Right forelimb (tissue), 1 donor: ENCODE measurements around the gene KCNN3.

ENCODE experiments used
- DNase-seq: peaks from one replicate; pipeline ENCODE4 v3.0.0-alpha.2; 2018

Gene KCNN3

DNA sequence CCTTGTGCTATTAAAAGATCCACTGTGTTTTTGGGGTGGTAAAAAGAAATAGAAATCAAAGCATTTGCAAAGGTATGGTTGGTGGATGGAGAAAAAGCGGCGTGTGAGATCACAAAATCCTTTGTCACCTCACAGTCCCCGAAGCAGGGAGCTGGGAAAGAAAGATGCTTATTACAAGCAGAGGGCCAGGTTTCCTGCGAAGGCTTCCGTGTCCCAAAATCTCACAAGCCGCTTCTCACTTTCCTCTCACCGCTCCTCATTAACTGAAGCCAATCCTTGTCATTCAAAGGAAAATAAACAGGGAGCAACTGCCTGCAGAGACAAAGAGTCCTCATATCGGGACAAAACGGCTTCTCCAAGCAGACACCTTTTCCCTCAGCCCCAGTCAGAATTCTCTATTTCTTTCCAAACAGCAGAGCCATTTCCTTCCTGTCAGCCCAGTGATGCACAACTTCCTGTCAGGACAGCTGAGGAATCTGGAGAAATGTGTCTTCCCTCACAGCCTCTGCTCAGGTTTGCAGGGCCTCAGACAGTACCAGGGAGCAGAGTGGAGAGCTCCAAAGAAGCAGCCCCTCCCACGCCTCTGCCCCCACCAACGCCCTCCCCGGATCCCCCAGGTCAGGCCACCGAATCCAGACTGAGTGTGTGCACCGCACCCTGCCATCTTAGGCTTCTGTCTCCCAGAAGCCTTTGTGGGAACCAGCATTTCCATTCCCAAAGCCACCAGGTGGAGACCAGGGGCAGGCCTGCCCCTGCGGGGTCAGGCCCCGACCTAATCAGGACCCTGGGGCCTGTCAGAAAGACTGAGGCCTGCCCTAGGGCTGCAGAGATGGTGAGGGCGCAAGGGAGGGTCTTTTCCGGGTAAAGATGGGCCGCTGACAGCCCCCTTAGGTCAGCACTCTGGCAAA, 29.6 kb downstream of the KCNN3 start:
- DNase-seq = no peak

DNA sequence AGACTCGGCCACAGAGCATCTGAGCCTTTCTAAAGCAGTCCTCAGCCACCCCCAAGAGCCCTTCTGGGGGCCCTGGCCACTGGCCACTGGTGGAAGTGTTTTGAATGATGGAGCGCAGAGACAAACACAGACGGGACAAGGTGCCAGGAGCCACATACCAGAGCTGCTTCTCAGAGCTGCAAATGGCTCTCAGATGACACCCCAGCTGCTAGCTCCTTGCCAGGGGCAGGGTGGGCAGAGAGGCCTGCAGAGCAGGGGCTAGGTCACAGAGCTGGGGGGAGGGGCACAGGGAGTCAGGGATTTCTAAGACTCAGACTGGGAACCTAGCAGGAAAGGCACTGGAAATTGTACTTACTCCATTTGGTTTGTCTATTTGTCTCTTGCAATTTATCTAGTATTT, 30.4 kb downstream of the KCNN3 start:
- DNase-seq = no peak

DNA sequence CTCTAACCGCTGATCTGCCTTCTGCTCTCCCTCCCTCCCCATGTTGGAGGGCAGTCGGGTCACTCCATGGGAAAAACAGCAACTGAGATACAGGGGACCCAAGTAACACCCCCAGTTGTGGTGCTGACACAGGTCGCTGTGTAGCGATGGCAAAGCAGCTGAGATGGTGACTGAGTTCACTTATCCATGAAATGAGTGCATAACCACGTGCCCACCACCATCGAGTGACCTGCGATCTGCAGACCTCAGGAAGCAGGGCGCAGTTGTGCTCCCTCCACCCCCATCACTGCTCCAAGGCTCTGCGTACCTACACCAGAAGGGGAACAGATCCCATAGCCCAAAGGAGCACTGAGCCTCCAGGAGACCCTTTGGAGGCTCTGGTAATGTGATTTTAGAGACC, 31.1 kb downstream of the KCNN3 start:
- DNase-seq = no peak

DNA sequence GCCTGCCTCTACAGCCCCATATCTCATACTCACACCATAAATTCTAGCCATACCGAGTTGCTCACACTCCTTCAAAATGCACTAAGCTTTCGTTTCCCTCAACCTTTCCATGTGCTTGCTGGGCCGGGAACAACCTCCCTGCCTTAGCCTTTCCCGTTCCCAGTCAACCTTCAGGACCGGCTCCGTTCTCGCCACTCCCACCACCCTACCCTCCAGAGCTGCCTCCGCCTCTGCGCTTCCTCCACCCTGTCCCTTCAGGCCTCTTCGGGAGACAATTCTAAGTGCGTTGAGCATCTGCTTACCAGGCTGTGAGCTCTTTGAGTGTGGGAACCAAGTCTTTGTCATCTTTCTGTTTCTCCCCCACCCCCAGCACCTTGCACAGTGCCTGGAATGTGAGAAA, 31.6 kb downstream of the KCNN3 start:
- DNase-seq = no peak

GRCh38 chr1:154837672-154838171, 32.4 kb downstream of the KCNN3 start:
- DNase-seq = peak; percentile 67

GRCh38 chr1:154837034-154837671, 32.9 kb downstream of the KCNN3 start:
- no peak for DNase-seq

GRCh38 chr1:154835531-154836324, 34.4 kb downstream of the KCNN3 start:
- no peak for DNase-seq

- DNase-seq = no peak
Measured at GRCh38 chr1:154833841-154834240, 36.2 kb downstream of the KCNN3 start.

DNA sequence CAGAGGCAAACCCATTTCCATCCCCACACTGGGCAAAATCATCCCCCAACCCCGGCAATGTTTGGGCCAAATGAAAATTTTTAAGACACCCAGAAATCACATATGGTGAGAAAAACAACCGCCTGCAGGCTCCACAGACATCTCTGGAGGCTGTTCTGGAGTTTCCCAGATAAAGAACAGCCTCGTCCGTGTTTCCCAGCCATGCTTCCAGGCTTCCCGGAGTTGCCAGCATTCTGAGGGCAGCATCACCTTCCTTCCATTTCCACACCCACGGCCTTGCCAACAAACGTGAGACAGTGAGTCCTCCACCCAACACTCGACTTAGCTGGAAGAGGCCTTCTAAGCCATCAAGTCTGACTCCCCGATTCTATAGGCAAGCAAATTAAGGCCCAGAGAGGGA, 36.9 kb downstream of the KCNN3 start:
- no peak for DNase-seq

DNA sequence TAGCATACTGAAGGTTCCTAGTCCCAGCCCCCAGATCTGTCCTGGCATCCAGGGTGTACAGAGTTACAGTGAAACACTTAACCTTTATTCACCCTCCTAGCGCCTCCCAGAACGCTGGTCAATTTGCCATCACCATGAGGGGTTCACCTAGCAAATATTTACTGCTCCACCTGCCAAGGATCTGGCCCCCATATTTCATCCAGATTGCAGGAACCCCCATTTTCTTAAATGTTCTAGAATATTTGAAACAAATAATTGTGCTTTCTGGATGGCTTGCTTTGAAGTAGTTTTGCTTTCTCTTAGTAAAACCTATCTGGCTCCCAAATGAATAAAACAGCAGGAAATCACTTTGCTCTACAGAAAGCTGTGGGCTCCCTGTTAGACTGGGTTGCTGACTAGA, 37.7 kb downstream of the KCNN3 start:
- no peak for DNase-seq

GRCh38 chr1:154831462-154831861, 38.6 kb downstream of the KCNN3 start:
- no peak for DNase-seq

DNA sequence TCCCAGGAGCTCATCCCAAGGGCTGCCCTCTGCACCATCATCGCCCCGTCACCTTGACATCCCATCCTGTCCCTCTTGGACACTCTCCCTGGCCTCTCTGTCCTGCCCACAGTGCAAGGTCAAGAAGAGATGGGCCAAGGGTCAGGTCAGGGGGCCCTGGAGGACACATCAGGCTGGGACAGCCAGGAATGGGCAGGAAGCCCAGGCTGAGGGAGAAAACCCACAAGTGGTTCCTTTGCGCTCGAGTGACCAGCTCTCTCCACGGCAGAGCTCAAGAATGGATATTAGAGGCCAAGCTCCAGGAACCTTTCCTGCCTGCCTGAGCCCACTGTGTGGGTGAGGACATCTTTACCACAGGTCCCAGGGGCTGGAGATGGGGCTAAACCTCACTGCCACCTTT, 41.0 kb downstream of the KCNN3 start:
- no peak for DNase-seq

GRCh38 chr1:154824179-154825000, 45.7 kb downstream of the KCNN3 start:
- DNase-seq = no peak

- DNase-seq = no peak
Measured at GRCh38 chr1:154822717-154823116, 47.4 kb downstream of the KCNN3 start.

DNA sequence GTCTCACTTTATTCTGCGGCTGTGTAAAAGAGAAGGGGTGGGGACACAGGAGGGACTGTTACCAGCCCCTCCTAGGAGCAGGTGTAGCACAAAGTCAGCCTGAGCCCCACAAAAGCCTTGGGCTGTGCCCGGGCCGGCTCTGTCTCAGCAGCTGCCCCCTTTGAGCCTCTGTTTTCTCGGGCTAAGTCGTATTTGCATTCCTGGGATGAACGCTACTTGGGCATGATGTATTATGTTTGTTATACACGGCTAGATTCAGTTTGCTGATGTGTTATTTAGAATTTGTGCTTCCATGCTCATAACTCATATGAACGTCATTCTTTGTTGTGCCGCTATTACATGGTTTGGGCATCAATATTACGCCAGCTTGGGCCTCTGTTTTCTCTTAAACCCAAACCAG, 47.8 kb downstream of the KCNN3 start:
- no peak for DNase-seq

GRCh38 chr1:154821083-154821482, 49.0 kb downstream of the KCNN3 start:
- no peak for DNase-seq

- DNase-seq = no peak
Measured at GRCh38 chr1:154820646-154821045, 49.4 kb downstream of the KCNN3 start.

GRCh38 chr1:154819628-154820590, 50.2 kb downstream of the KCNN3 start:
- no peak for DNase-seq

GRCh38 chr1:154818911-154819310, 51.2 kb downstream of the KCNN3 start:
- DNase-seq = no peak

DNA sequence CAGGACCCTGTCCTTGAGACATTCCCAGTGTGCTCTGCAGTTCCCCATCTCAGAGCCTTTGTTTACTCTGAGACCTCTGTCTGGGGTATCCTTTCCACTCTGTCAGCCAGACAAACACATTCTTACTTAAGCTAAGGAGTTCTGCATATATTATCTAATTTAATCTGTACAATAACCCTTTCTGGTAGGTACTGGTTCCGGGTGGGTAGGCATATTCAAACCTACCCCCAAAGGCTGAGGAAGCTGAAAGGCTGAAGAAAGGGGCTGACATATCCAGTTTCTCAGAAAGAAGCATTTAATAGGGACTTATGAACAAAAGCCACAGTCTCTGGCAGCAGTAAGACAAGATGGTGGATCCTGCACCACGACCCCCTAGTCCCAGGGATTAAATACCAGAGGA, 53.1 kb downstream of the KCNN3 start:
- no peak for DNase-seq

GRCh38 chr1:154816369-154816768, 53.7 kb downstream of the KCNN3 start:
- DNase-seq = no peak
